ENCODE data around the gene CHST13.
"Not testable (repeated sequence)": the region's sequence is repeated elsewhere in the genome, so short reads cannot be mapped to it uniquely, and the experiment has no call there.

Gene CHST13

DNA sequence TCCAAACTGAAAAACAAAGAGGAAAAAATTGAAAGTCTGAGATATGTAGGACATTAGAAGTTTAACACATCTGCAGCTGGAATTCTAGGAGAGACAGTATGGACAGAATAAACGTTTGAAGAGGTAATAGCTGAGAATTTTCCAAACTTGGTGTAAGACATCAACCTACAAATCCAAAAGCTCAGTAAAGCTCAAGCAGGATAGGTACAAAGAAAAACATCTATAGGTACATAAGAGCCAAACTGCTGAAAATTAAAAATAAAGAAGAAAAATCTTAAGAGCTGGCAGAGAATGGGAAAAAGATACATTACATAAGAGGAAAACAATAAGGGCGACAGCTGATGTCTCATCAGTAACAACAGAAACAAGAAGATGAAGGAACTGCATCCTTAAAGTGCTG, 57.6 kb downstream of the CHST13 start:
- H3K27ac Mint-ChIP-seq: no peak overlapping the region
- no peak for DNase-seq
- H3K4me1 Mint-ChIP-seq: no peaks in the 10 kb centered on the region
- H3K9me3 Mint-ChIP-seq: peaks cover 0 to 1% of the 10 kb centered on the region in 2 donors
- no peak overlapping the region for H3K4me3 Mint-ChIP-seq
- H3K27me3 Mint-ChIP-seq: no peaks in the 10 kb centered on the region
- no peak for ATAC-seq

DNA sequence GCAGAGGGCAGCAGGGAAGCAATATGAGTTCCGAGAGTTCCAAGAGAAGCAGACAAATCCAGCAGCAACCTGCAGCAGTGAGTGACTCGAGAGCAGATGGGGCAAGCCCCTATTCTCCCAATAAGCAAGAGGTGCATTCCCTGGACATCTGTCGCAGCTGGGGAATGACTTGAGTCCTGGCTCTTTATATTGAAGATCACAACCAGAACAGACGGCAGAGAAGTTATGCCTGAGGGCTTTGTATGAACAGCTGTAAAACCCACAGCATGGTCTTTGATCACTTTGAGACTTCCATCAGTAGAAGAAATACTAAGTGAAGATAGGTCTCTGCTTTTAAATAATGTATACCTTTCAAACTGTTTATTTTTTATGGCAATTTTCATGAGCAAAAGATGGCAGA, 58.4 kb downstream of the CHST13 start:
- ATAC-seq: no peak
- Mint-ChIP-seq H3K4me1 (no peaks in the 10 kb centered on the region), H3K27ac (no peak overlapping the region), H3K9me3 (peaks cover 7 to 8% of the 10 kb centered on the region in 2 donors), H3K27me3 (no peaks in the 10 kb centered on the region), H3K4me3 (no peak overlapping the region)
- DNase-seq: no peak

DNA sequence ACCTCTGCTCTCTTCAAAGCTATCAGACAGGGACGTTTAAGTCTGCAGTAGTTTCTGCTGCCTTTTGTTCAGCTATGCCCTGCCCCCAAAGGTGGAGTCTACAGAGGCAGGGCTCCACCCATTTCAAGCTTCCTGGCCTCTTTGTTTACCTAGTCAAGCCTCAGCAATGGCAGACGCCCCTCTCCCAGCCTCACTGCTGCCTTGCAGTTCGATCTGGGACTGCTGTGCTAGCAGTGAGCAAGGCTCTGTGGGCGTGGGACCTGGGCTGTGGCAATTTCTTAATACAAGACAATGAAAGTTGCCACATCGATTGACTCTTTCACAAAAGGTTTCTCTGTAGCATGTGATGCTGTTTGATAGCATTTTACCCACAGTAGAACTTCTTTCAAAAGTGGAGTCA, 67.6 kb downstream of the CHST13 start:
- DNase-seq, H3K27ac Mint-ChIP-seq, H3K4me1 Mint-ChIP-seq, ATAC-seq, H3K27me3 Mint-ChIP-seq, H3K4me3 Mint-ChIP-seq: not testable (repeated sequence)
- peaks cover 48 to 56% of the 10 kb centered on the region in 2 donors for H3K9me3 Mint-ChIP-seq
